OCI-LY7 (cell line): Measurements from ENCODE around the gene AOPEP. TPM values are rescaled to one million over a fixed set of nuclear protein-coding genes. Genes with fewer than 3 reads are reported as not detected.
A peak's percentile ranks its signal among the peaks of the same experiment; 100 is the strongest.

ENCODE experiments used
- BruUV-seq: library from RNA; stranded (reverse); fragments of 400-500 nt; replicated peaks from 2 replicates; lab custom pipeline; 2021; lab: Mats Ljungman, UMichigan
- CTCF ChIA-PET: fragments of 300-600 bp; sonication (Branson Sonifier 250); formaldehyde crosslinking; loops from one replicate; lab custom pipeline; 2022; ENCODE audit warnings: antibody characterized with exemption; ENCODE audit not compliant: unreplicated experiment; lab: Charles Lee
- POLR2A ChIA-PET: fragments of 300-600 bp; sonication (Branson Sonifier 250); formaldehyde crosslinking; loops from one replicate; lab custom pipeline; 2022; ENCODE audit warnings: antibody characterized with exemption; lab: Charles Lee
- DNase-seq: peaks from one replicate; pipeline ENCODE4 v3.0.0-alpha.2; 2015; ENCODE audit warnings: low spot score
- H2AFZ ChIP-seq: fragments of 200-600 bp; sonication (generic), shearing (Covaris generic); 2 replicates; pipeline ENCODE4 v1.6.1; 2014; ENCODE audit warnings: mild to moderate bottlenecking, antibody characterized with exemption, low read length, moderate library complexity
- H3K27ac ChIP-seq: fragments of 200-600 bp; sonication (generic); 2 replicates; pipeline ENCODE4 v1.5.1; 2014; ENCODE audit warnings: mixed run types, low read depth, mild to moderate bottlenecking, moderate library complexity, low read length, inconsistent platforms; ENCODE audit not compliant: poor library complexity, severe bottlenecking
- H3K36me3 ChIP-seq: fragments of 200-600 bp; sonication (generic); 2 replicates; pipeline ENCODE4 v1.6.1; 2014; ENCODE audit warnings: mild to moderate bottlenecking, antibody characterized with exemption, low read length, moderate library complexity, mixed read lengths; ENCODE audit not compliant: insufficient read depth
- H3K4me1 ChIP-seq: fragments of 200-600 bp; sonication (generic); 2 replicates; pipeline ENCODE4 v1.5.1; 2014; ENCODE audit warnings: mild to moderate bottlenecking, low read length; ENCODE audit not compliant: insufficient read depth, poor library complexity, severe bottlenecking
- H3K4me2 ChIP-seq: fragments of 200-600 bp; sonication (generic); 2 replicates; pipeline ENCODE4 v1.6.1; 2014; ENCODE audit warnings: mild to moderate bottlenecking, low read length
- H3K4me3 ChIP-seq: fragments of 200-600 bp; sonication (generic); 2 replicates; pipeline ENCODE4 v1.5.1; 2014; ENCODE audit warnings: mild to moderate bottlenecking, low read depth, low read length; ENCODE audit not compliant: poor library complexity, severe bottlenecking
- H3K79me2 ChIP-seq: fragments of 200-600 bp; sonication (generic); 2 replicates; pipeline ENCODE4 v1.6.1; 2016; ENCODE audit warnings: low read depth, mild to moderate bottlenecking, low read length, moderate library complexity, mixed read lengths; ENCODE audit not compliant: insufficient read depth
- H3K9me2 ChIP-seq: fragments of 200-600 bp; sonication (generic); 2 replicates; pipeline ENCODE4 v1.6.1; 2016; ENCODE audit warnings: mild to moderate bottlenecking, low read length, mixed read lengths; ENCODE audit not compliant: insufficient read depth
- H3K9me3 ChIP-seq: fragments of 200-600 bp; sonication (generic); 2 replicates; pipeline ENCODE4 v1.6.1; 2014; ENCODE audit warnings: mild to moderate bottlenecking, mixed run types, low read length, mixed read lengths
- H4K20me1 ChIP-seq: fragments of 200-600 bp; sonication (generic); 2 replicates; pipeline ENCODE4 v1.6.1; 2014; ENCODE audit warnings: mild to moderate bottlenecking, antibody characterized with exemption, low read length, moderate library complexity, mixed read lengths; ENCODE audit not compliant: insufficient read depth
- EZH2phosphoT487 ChIP-seq: fragments of 200-600 bp; sonication (generic); IDR thresholded peaks from 2 replicates; pipeline ENCODE4 v1.6.1; 2018; ENCODE audit warnings: low read depth, borderline replicate concordance, mild to moderate bottlenecking, mixed run types, antibody characterized with exemption, low read length, moderate library complexity, mixed read lengths
- intact Hi-C: fragments of 100-400 bp; cut with micrococcal nuclease; formaldehyde crosslinking; loops from one replicate; pipeline ENCODE4 v1.10.0; 2022; ENCODE audit not compliant: unreplicated experiment
- total RNA-seq, 2 experiments: library from RNA; depleted of rRNA in 1 of 2; stranded (reverse); fragments of >200 nt in 1 of 2; shearing (Covaris generic) in 1 of 2; gene quantifications; 2 replicates each; pipeline ENCODE4 v1.2.3, GENCODE V29; 2014 to 2022
- TF ChIP-seq, protein P1 (sequence below): fragments of 200-600 bp; sonication (generic); conservative IDR thresholded peaks from 2 replicates; pipeline ENCODE4 v1.5.1; 2014; ENCODE audit warnings: mild to moderate bottlenecking, antibody characterized with exemption, low read length, moderate library complexity, mixed read lengths

AOPEP gene
- total RNA-seq, 2 experiments from 2014 or later, result 17.3 to 24.3 TPM

DNA sequence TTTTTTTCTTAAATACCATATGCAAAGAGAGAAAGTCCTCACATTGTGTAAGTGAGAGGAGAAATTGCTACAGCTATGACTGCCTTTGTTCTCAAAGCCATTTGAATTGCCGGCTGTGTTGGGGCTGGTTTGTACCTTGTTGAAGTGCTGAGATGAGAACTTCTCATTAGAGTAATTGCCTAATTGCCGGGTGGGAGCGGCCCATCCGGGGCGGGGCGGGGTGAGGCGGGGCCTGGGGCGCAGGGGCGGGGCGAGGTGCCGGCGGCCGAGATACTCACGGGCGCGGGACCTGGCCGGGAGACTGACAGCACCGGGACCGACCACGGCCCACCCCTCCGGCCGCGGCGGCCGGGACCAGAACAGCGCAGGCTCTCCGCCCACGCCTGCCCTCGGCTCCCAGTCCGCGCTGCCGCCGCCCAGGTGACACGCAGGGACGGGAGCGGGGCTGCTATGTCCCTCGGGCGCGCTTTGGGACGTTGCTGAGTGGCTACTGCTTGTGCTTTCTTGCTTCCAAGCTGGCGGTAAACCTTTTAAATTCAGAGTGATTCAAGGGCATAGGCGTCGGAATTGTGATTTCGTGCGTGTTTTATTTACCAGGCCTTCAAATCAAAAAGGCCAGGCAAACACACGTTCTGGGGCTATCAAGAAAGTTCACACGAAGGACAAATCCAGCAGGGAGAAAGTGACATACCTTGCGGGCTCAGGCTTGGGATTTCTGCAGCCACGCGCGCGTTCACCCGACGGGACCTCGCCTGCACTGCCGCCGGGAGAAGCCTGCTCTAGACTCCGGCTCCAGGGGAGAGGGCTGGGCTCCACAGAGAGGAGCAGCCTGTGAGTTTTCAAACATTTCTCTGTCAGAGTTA is 322.0 kb downstream of the AOPEP start:
- no peak for DNase-seq
- TF ChIP-seq, protein P1, sequence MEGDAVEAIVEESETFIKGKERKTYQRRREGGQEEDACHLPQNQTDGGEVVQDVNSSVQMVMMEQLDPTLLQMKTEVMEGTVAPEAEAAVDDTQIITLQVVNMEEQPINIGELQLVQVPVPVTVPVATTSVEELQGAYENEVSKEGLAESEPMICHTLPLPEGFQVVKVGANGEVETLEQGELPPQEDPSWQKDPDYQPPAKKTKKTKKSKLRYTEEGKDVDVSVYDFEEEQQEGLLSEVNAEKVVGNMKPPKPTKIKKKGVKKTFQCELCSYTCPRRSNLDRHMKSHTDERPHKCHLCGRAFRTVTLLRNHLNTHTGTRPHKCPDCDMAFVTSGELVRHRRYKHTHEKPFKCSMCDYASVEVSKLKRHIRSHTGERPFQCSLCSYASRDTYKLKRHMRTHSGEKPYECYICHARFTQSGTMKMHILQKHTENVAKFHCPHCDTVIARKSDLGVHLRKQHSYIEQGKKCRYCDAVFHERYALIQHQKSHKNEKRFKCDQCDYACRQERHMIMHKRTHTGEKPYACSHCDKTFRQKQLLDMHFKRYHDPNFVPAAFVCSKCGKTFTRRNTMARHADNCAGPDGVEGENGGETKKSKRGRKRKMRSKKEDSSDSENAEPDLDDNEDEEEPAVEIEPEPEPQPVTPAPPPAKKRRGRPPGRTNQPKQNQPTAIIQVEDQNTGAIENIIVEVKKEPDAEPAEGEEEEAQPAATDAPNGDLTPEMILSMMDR, result no peak
- 0 out of 2 replicates have a peak, but pooled peaks have one; percentile 47 for TF ChIP-seq EZH2phosphoT487
- no peaks in the 10 kb centered on the region for H4K20me1 ChIP-seq
- no peaks in the 10 kb centered on the region for H3K36me3 ChIP-seq
- intact Hi-C loops, result no loop called here
- ChIA-PET CTCF (no interaction called here), POLR2A (interaction anchor here (0.7 kb wide), 2 partner anchors 9 to 13 kb away, joined by 3 read pairs; no protein-coding TSS in a partner anchor)
- H3K4me2 ChIP-seq, result peak overlapping the region; percentile 53; the same call in 1 of the 2 replicates
- no peaks in the 10 kb centered on the region for H3K4me1 ChIP-seq
- no peak overlapping the region for H3K27ac ChIP-seq
- no peak overlapping the region for H2AFZ ChIP-seq
- H3K9me3 ChIP-seq, result no peaks in the 10 kb centered on the region
- no peaks in the 10 kb centered on the region for H3K79me2 ChIP-seq
- no peaks in the 10 kb centered on the region for H3K9me2 ChIP-seq
- peak overlapping the region; percentile 18 for H3K4me3 ChIP-seq
- no TSS peak for BruUV-seq

DNA sequence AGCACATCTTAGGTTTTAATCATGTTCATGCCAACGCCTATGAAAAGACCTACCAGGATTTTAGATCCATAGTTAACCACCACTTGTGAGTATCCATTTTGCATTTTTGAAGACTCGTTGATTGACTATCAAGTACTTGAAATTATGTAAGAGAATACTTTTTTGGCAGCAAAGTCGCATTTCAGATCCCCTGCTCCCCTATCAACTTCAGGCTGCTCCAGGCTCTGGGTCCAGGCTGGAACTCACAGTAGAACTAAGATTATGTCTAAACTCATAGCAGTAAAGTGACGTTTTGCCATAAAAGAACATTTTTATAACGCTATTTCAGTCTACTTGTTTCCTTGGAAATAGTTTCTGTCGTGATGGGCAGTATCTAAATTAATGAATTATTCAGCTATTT is 323.3 kb downstream of the AOPEP start:
- DNase-seq, result no peak
- no TSS peak for BruUV-seq
- Histone ChIP-seq H3K4me1 (no peaks in the 10 kb centered on the region), H3K79me2 (no peaks in the 10 kb centered on the region), H3K9me3 (no peaks in the 10 kb centered on the region), H3K4me2 (no peak overlapping the region), H2AFZ (no peak overlapping the region), H3K4me3 (no peak overlapping the region), H4K20me1 (no peaks in the 10 kb centered on the region), H3K9me2 (no peaks in the 10 kb centered on the region), H3K36me3 (no peaks in the 10 kb centered on the region), H3K27ac (no peak overlapping the region)
- ChIA-PET POLR2A (no interaction called here), CTCF (no interaction called here)
- TF ChIP-seq, protein P1, result no peak
- no peak for TF ChIP-seq EZH2phosphoT487
- intact Hi-C loops, result loop anchor here (5.0 kb wide), 1 partner anchor 157 kb away; no protein-coding TSS in a partner anchor
